H7 (cell line): Measurements from ENCODE around the gene CELF3. TPM values are rescaled to one million over a fixed set of nuclear protein-coding genes. Genes with fewer than 3 reads are reported as not detected.

Experiments used
- DNase-seq: peaks from one replicate; pipeline ENCODE4 v3.0.0; 2012
- H3K27me3 ChIP-seq: 2 replicates; pipeline ENCODE4 v1.6.0; 2011; ENCODE audit warnings: mild to moderate bottlenecking, low read length; ENCODE audit not compliant: control insufficient read depth, insufficient read depth
- H3K36me3 ChIP-seq: replicated peaks from 2 replicates; pipeline ENCODE4 v1.5.1; 2011; ENCODE audit warnings: low read length; ENCODE audit not compliant: control insufficient read depth, insufficient read depth
- H3K4me3 ChIP-seq: 2 replicates; pipeline ENCODE4 v1.5.1; 2011; ENCODE audit warnings: low read depth, mild to moderate bottlenecking, control low read depth, low read length, moderate library complexity; ENCODE audit not compliant: insufficient read depth
- total RNA-seq: library from RNA; depleted of rRNA; stranded (reverse); fragments of >200 nt; shearing (Covaris generic); gene quantifications from 2 replicates; pipeline ENCODE4 v1.2.3, GENCODE V29; 2014; rRNA removed

Gene CELF3
- total RNA-seq, 1 experiment from 2014 or later: 0.07 TPM

GRCh38 chr1:151653397-151653796 is 63.2 kb downstream of the CELF3 start:
- no peak overlapping the region for H3K4me3 ChIP-seq
- H3K27me3 ChIP-seq: no peaks in the 10 kb centered on the region
- H3K36me3 ChIP-seq: peaks cover 3% of the 10 kb centered on the region
- no peak for DNase-seq

Other genes starting within 250 kb of the CELF3 start
- 18.5 and 20.3 TPM in 2 replicates for gene CGN, start 205.4 kb downstream of the CELF3 start, total RNA-seq
- gene TUFT1, start 176.5 kb downstream of the CELF3 start, total RNA-seq: 11.3 and 11.9 TPM in 2 replicates
- gene SNX27, start 104.8 kb downstream of the CELF3 start, total RNA-seq: 35.1 and 47.8 TPM in 2 replicates
- gene RIIAD1, start 4.7 kb upstream of the CELF3 start, total RNA-seq: not detected in 2 replicates
- gene MRPL9, start 46.7 kb upstream of the CELF3 start, total RNA-seq: 158 and 214 TPM in 2 replicates
- gene TDRKH, start 73.7 kb upstream of the CELF3 start, total RNA-seq: 20.9 and 25.0 TPM in 2 replicates
- gene LINGO4, start 88.6 kb upstream of the CELF3 start, total RNA-seq: 0.07 TPM in 1 of 2 replicates, not detected in the other
- 0.18 and 0.42 TPM in 2 replicates for gene RORC, start 115.0 kb upstream of the CELF3 start, total RNA-seq
- 0.30 and 0.90 TPM in 2 replicates for gene C2CD4D, start 123.0 kb upstream of the CELF3 start, total RNA-seq
- gene THEM5, start 136.9 kb upstream of the CELF3 start, total RNA-seq: not detected in 2 replicates
- 21.4 and 22.6 TPM in 2 replicates for gene THEM4, start 192.7 kb upstream of the CELF3 start, total RNA-seq